Measurements from ENCODE around the gene INTS4. TPM values are rescaled to one million over a fixed set of nuclear protein-coding genes. Genes with fewer than 3 reads are reported as not detected.
"Not testable (repeated sequence)": the region's sequence is repeated elsewhere in the genome, so short reads cannot be mapped to it uniquely, and the experiment has no call there.

Gene INTS4
- total RNA-seq, 1 donor from 2014 or later, result 10.7 TPM

DNA sequence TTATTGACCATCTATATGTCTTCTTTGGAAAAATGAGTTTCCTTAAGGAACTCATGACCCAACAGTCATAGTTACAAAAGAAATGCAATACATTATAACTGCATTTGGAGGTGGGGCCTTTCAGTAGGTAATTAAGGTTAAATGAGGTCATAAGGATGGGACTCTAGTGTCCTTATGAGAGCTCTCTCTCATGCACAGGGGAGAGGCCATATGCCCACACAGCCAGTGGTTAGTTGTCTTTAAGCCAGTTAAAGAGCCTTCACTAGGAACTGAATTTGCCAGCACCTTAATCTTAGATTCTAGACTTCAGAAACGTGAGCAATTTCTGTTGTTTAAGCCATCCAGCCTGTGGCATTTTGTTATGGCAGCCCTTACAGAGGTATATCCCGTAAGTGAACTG lies 27.3 kb downstream of the INTS4 start:
- H3K27me3 ChIP-seq, result no peaks in the 10 kb centered on the region
- intact Hi-C loops (cut with DNase I), result no loop called here
- H3K4me3 ChIP-seq, result no peak overlapping the region
- H3K36me3 ChIP-seq, result peaks cover 5% of the 10 kb centered on the region in 2 donors
- no peaks in the 10 kb centered on the region for H3K4me1 ChIP-seq
- H3K9me3 ChIP-seq, result no peaks in the 10 kb centered on the region
- TF ChIP-seq, protein P1, sequence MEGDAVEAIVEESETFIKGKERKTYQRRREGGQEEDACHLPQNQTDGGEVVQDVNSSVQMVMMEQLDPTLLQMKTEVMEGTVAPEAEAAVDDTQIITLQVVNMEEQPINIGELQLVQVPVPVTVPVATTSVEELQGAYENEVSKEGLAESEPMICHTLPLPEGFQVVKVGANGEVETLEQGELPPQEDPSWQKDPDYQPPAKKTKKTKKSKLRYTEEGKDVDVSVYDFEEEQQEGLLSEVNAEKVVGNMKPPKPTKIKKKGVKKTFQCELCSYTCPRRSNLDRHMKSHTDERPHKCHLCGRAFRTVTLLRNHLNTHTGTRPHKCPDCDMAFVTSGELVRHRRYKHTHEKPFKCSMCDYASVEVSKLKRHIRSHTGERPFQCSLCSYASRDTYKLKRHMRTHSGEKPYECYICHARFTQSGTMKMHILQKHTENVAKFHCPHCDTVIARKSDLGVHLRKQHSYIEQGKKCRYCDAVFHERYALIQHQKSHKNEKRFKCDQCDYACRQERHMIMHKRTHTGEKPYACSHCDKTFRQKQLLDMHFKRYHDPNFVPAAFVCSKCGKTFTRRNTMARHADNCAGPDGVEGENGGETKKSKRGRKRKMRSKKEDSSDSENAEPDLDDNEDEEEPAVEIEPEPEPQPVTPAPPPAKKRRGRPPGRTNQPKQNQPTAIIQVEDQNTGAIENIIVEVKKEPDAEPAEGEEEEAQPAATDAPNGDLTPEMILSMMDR (IDR thresholded peaks at IDR 0.05), result no peak
- no peak overlapping the region for H3K27ac ChIP-seq
- no peak for DNase-seq (ENCODE audit: low spot score in 2 of 2)

DNA sequence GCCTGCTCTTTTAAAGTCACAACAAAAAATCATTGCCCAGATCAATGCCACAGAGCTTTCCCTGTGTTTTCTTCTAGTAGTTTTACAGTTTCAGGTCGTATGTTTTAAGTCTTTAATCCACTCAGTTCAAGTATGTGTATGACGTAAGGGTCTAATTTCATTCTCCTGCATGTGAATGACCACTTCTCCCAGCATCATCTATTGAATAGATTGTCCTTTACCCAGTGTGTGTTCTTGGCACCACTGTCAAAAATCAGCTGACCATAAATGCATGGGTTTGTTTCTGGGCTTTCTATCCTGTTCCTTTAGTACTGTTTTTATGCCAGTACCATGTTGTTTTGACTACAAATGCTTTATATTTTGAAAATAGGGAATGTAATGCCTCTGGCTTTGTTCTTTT lies 28.1 kb downstream of the INTS4 start:
- Histone ChIP-seq H3K4me3 (no peak overlapping the region), H3K9me3 (no peaks in the 10 kb centered on the region), H3K4me1 (no peaks in the 10 kb centered on the region), H3K27me3 (no peaks in the 10 kb centered on the region), H3K27ac (no peak overlapping the region), H3K36me3 (peaks cover 5% of the 10 kb centered on the region in 2 donors)
- intact Hi-C loops (cut with DNase I), result no loop called here
- DNase-seq (ENCODE audit: low spot score in 2 of 2), result no peak
- TF ChIP-seq, protein P1 (IDR thresholded peaks at IDR 0.05), result no peak

DNA sequence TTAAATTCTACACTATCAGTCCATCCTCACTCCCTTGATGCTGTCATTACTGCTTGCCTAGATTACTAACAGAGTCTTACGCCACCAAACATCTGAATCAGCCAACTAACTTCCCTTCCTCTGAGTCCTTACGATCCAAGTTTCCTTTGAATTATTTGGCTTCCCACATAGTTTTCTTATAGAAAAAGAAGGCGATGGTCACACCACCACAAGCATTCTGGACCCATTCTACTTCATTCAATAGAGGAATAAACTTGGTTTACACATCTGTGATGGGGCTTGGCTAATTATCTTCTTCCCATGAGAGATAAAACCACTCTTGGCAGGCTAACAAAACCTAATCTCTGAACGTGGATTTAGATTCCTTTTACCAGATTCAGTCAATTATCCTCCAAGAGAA lies 35.0 kb downstream of the INTS4 start:
- H3K36me3 ChIP-seq, result peaks cover 10 to 30% of the 10 kb centered on the region in 2 donors
- H3K27me3 ChIP-seq, result no peaks in the 10 kb centered on the region
- peak overlapping the region in 1 of 2 donors; percentile 3 for H3K27ac ChIP-seq
- TF ChIP-seq, protein P1 (IDR thresholded peaks at IDR 0.05), result no peak
- H3K4me3 ChIP-seq, result no peak overlapping the region
- H3K9me3 ChIP-seq, result no peaks in the 10 kb centered on the region
- intact Hi-C loops (cut with DNase I), result no loop called here
- no peak for DNase-seq (ENCODE audit: low spot score in 2 of 2)
- H3K4me1 ChIP-seq, result no peaks in the 10 kb centered on the region

DNA sequence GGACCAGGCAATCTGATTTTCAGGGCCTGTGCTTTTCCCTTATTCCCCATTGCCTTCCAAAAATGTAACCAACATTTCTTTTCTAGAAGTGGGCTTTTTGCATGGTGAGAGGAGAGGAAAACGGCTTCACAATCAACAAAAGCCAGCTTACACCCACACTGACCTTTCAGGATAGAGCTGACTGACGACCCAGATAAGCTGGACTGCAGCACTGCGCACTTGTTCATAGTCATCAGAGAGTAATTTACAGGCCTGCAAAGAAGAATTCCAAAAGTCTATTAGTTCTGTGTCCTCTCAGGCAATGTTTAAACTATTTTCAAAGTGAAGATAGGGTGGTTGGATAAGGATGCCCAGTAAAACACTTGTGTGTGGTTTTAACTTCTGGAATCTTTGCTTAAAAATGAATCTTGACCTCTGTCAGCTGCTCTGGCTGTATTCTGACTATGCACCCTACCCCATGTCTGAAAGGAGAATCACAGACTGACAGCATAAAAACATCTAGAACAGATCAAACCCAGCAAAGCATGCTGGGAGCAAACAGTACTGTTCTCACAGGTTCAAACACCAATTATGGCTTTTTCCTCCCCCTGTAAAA lies 35.8 kb downstream of the INTS4 start:
- intact Hi-C loops (cut with DNase I); H3K27ac ChIP-seq; H3K4me3 ChIP-seq; H3K4me1 ChIP-seq; H3K27me3 ChIP-seq; H3K9me3 ChIP-seq; DNase-seq (ENCODE audit: low spot score in 2 of 2): not testable (repeated sequence)
- H3K36me3 ChIP-seq, result peaks cover 12 to 35% of the 10 kb centered on the region in 2 donors

DNA sequence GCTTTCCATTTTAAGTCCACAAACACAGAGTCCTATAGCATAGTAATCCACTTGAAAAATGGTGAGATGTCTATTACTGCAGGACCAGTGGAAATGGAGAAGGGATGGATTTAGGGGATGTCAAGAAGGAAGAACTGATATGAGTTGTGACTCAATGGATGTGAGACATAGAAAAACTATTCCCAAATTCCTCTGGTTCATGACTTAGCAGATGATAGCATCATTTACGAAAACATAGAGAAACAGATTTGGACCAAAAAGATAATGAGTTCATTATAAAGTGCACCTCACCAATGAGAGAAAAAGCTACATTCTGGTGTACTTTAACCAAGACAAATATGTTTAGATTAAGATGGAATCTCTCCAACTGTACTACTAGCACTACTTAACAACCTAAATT lies 51.2 kb downstream of the INTS4 start:
- intact Hi-C loops (cut with DNase I); DNase-seq (ENCODE audit: low spot score in 2 of 2); H3K27me3 ChIP-seq; H3K27ac ChIP-seq; H3K4me3 ChIP-seq; H3K36me3 ChIP-seq; H3K9me3 ChIP-seq; H3K4me1 ChIP-seq: not testable (repeated sequence)

DNA sequence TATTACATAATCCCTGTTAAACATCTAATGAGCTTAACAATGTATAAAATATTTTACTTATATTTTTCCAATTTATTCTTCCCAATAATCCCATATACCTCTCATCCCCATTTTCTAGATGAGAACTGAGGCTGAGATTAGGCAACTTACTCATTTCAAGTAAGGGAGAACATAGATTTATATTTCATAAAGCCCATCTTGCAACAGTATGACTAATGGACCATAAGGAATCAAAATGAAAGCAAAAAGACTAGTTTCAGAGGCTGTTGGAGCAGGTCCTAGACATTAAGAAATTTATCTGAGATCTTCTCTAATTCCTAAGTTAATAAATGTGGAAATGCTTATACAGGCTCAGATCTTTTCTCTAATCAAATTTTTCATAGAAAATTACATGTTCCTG lies 52.0 kb downstream of the INTS4 start:
- H3K27me3 ChIP-seq; DNase-seq (ENCODE audit: low spot score in 2 of 2); H3K9me3 ChIP-seq; H3K27ac ChIP-seq; H3K36me3 ChIP-seq; H3K4me3 ChIP-seq; H3K4me1 ChIP-seq; intact Hi-C loops (cut with DNase I): not testable (repeated sequence)

DNA sequence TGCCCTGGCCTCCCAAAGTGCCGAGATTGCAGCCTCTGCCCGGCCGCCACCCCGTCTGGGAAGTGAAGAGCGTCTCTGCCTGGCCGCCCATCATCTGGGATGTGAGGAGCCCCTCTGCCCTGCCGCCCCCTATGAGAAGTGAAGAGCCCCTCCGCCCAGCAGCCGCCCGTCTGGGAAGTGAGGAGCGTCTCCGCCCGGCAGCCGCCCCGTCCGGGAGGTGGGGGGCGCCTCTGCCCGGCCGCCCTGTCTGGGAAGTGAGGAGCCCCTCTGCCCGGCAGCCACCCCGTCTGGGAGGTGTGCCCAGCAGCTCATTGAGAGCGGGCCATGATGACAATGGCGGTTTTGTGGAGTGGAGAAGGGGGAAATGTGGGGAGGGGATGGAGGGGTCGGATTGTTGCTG lies 60.9 kb downstream of the INTS4 start:
- intact Hi-C loops (cut with DNase I), result not testable (repeated sequence)

DNA sequence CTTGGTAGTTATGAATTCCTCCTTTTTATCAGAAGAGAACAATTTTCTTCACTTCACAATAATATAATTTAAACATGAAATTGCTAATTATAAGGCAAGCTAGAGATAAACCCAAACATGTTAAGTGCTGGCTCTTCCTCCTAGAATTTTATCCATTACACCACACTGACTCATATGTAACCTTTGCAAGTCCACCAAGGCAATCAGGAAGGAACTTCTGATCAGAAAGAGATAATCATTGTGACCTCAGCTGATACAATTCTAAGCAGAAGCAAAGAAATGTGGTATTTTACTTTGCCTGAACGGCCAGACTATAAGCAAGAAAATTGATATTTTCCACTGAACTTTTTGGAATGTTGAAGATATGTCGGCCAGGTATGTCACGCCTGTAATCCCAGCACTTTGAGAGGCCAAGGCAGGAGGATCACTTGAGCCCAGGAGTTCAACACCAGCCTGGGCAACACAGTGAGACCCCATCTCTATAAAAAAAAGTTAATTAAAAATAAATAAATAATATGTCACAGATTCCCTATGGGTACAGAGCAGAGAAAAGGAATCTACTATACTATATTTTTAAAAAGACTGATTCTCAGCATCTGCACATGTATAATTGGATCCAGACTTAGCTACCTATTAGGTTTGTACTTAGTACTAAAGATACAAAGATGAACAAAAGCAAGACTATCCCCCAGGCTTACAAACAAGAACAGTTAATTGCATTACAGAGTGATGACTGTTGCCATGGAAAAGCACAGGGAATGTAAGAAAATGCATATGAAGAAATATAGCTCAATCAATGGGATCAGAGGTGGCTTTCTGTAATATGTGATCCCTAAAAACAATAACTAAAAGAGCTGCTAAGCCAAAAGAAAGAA lies 63.9 kb downstream of the INTS4 start:
- intact Hi-C loops (cut with DNase I); H3K27ac ChIP-seq; H3K4me3 ChIP-seq; H3K4me1 ChIP-seq; DNase-seq (ENCODE audit: low spot score in 2 of 2); H3K9me3 ChIP-seq; H3K27me3 ChIP-seq: not testable (repeated sequence)
- peaks cover 12 to 19% of the 10 kb centered on the region in 2 donors for H3K36me3 ChIP-seq

More for the DNA sequence above, 60.9 kb downstream of the INTS4 start:
- H3K9me3 ChIP-seq; H3K4me3 ChIP-seq; DNase-seq (ENCODE audit: low spot score in 2 of 2); H3K27ac ChIP-seq; H3K27me3 ChIP-seq; H3K4me1 ChIP-seq: not testable (repeated sequence)
- H3K36me3 ChIP-seq, result peaks cover 4 to 20% of the 10 kb centered on the region in 2 donors

DNA sequence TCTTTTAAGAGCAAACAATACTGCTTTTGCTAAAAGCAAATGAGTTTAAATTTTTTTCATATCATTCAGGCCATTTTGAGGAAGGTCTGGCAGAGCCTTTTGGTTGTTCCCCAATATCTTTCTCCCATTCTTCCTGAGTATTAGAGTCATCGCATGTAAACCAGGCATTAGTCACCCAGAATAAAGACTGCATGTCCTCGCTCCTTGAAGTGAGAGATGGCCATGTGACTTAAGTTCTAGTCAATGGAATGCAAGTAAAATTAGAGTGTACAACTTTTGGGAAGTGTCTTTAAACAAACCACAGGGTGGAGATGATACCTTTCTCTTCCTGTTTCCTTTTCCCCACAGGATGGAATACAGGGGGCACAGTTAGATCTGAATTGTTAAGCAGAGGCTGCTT lies 76.8 kb downstream of the INTS4 start:
- H3K36me3 ChIP-seq, result peaks cover 10 to 14% of the 10 kb centered on the region in 2 donors
- H3K27ac ChIP-seq; H3K4me1 ChIP-seq; H3K9me3 ChIP-seq; intact Hi-C loops (cut with DNase I); H3K27me3 ChIP-seq; H3K4me3 ChIP-seq; DNase-seq (ENCODE audit: low spot score in 2 of 2): not testable (repeated sequence)

DNA sequence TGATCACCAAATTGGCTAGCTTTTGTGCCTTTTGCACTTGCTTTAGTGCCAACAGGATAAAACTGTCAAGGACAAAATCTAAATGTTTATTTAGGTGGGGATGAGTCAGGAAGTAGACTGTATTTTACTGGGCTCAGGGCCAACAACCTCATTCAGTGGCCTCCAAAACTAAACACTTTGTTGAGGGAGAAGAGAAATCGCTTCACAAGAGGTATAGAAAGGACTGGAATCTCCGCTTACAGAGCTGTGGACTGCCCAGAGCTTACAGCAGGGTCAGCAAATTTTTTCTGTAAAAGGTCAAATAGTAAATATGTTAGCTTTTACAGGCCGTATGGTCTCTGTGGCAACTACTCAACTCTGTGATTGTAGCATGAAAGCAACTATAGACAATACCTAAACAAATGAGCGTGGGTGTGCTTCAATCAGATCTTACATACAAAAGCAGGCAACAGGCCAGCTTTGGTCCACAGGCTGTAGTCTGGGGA lies 80.1 kb downstream of the INTS4 start:
- H3K4me1 ChIP-seq; intact Hi-C loops (cut with DNase I); H3K27me3 ChIP-seq; H3K27ac ChIP-seq; H3K4me3 ChIP-seq; H3K36me3 ChIP-seq; H3K9me3 ChIP-seq; DNase-seq (ENCODE audit: low spot score in 2 of 2): not testable (repeated sequence)

Measured in ascending aorta (tissue), 2 donors.